ENCODE measurements around the gene SLC10A7.

Gene SLC10A7

GRCh38 chr4:146255463-146255862, 266.3 kb downstream of the SLC10A7 start:
- Mint-ChIP-seq H3K4me3 (no peak overlapping the region), H3K27me3 (ENCODE audit: low read depth) (no peaks in the 10 kb centered on the region), H3K4me1 (no peaks in the 10 kb centered on the region), H3K9me3 (no peaks in the 10 kb centered on the region), H3K36me3 (ENCODE audit: low read depth) (no peaks in the 10 kb centered on the region), H3K27ac (no peak overlapping the region)
- TF ChIP-seq CTCF (IDR thresholded peaks at IDR 0.05; ENCODE audit: unreplicated experiment in 3 of 3): no peak

- Mint-ChIP-seq H3K4me1 (no peaks in the 10 kb centered on the region), H3K27ac (no peak overlapping the region), H3K27me3 (ENCODE audit: low read depth) (no peaks in the 10 kb centered on the region), H3K9me3 (no peaks in the 10 kb centered on the region), H3K36me3 (ENCODE audit: low read depth) (no peaks in the 10 kb centered on the region), H3K4me3 (no peak overlapping the region)
- no peak for TF ChIP-seq CTCF (IDR thresholded peaks at IDR 0.05; ENCODE audit: unreplicated experiment in 3 of 3)
Observed at GRCh38 chr4:146252969-146253611, 268.6 kb downstream of the SLC10A7 start.

GRCh38 chr4:146247356-146247755, 274.4 kb downstream of the SLC10A7 start:
- no peak for TF ChIP-seq CTCF (IDR thresholded peaks at IDR 0.05; ENCODE audit: unreplicated experiment in 3 of 3)
- Mint-ChIP-seq H3K27me3 (ENCODE audit: low read depth) (no peaks in the 10 kb centered on the region), H3K36me3 (ENCODE audit: low read depth) (no peaks in the 10 kb centered on the region), H3K27ac (no peak overlapping the region), H3K4me3 (no peak overlapping the region), H3K9me3 (no peaks in the 10 kb centered on the region), H3K4me1 (peaks cover 13% of the 10 kb centered on the region)

GRCh38 chr4:146246381-146246780, 275.4 kb downstream of the SLC10A7 start:
- no peak for TF ChIP-seq CTCF (IDR thresholded peaks at IDR 0.05; ENCODE audit: unreplicated experiment in 3 of 3)
- no peaks in the 10 kb centered on the region for H3K36me3 Mint-ChIP-seq (ENCODE audit: low read depth)
- no peak overlapping the region for H3K4me3 Mint-ChIP-seq
- H3K4me1 Mint-ChIP-seq: peaks cover 17% of the 10 kb centered on the region
- H3K9me3 Mint-ChIP-seq: no peaks in the 10 kb centered on the region
- peak overlapping the region in 1 of 3 experiments; percentile 17 for H3K27ac Mint-ChIP-seq
- H3K27me3 Mint-ChIP-seq (ENCODE audit: low read depth): no peaks in the 10 kb centered on the region

GRCh38 chr4:146245850-146246249, 275.9 kb downstream of the SLC10A7 start:
- no peaks in the 10 kb centered on the region for H3K9me3 Mint-ChIP-seq
- peak overlapping the region in 1 of 3 experiments; percentile 17 for H3K27ac Mint-ChIP-seq
- no peaks in the 10 kb centered on the region for H3K27me3 Mint-ChIP-seq (ENCODE audit: low read depth)
- H3K4me1 Mint-ChIP-seq: peaks cover 20% of the 10 kb centered on the region
- TF ChIP-seq CTCF (IDR thresholded peaks at IDR 0.05; ENCODE audit: unreplicated experiment in 3 of 3): no peak
- no peak overlapping the region for H3K4me3 Mint-ChIP-seq
- H3K36me3 Mint-ChIP-seq (ENCODE audit: low read depth): no peaks in the 10 kb centered on the region

- Mint-ChIP-seq H3K36me3 (ENCODE audit: low read depth) (no peaks in the 10 kb centered on the region), H3K27ac (peak overlapping the region in 1 of 3 experiments; percentile 17), H3K9me3 (no peaks in the 10 kb centered on the region), H3K4me3 (no peak overlapping the region), H3K27me3 (ENCODE audit: low read depth) (no peaks in the 10 kb centered on the region), H3K4me1 (peaks cover 21% of the 10 kb centered on the region)
- no peak for TF ChIP-seq CTCF (IDR thresholded peaks at IDR 0.05; ENCODE audit: unreplicated experiment in 3 of 3)
Observed at GRCh38 chr4:146245246-146245645, 276.5 kb downstream of the SLC10A7 start.

Measured in nephron (organoid).